ENCODE results near the gene DCUN1D2. TPM values are rescaled to one million over a fixed set of nuclear protein-coding genes. Genes with fewer than 3 reads are reported as not detected.

Gene DCUN1D2
- total RNA-seq, 1 experiment from 2014 or later, result 11.6 TPM

- H3K4me2 ChIP-seq (ENCODE audit: low read length), result no peak overlapping the region
- no peaks in the 10 kb centered on the region for H3K27me3 ChIP-seq (ENCODE audit: low read length)
- no peaks in the 10 kb centered on the region for H3K9me2 ChIP-seq (replicated peaks; ENCODE audit: low read length)
- no peaks in the 10 kb centered on the region for H3K9me3 ChIP-seq (ENCODE audit: low read length)
- H4K20me1 ChIP-seq (ENCODE audit: low read length), result no peaks in the 10 kb centered on the region
- H3K9ac ChIP-seq (ENCODE audit: low read length), result no peak overlapping the region
- TF ChIP-seq EZH2 (IDR thresholded peaks at IDR 0.05; ENCODE audit: low read length, unreplicated experiment) (no peak), EZH2phosphoT487 (IDR thresholded peaks at IDR 0.05; ENCODE audit: borderline replicate concordance, low read length) (no peak)
- TF ChIP-seq, protein P1, sequence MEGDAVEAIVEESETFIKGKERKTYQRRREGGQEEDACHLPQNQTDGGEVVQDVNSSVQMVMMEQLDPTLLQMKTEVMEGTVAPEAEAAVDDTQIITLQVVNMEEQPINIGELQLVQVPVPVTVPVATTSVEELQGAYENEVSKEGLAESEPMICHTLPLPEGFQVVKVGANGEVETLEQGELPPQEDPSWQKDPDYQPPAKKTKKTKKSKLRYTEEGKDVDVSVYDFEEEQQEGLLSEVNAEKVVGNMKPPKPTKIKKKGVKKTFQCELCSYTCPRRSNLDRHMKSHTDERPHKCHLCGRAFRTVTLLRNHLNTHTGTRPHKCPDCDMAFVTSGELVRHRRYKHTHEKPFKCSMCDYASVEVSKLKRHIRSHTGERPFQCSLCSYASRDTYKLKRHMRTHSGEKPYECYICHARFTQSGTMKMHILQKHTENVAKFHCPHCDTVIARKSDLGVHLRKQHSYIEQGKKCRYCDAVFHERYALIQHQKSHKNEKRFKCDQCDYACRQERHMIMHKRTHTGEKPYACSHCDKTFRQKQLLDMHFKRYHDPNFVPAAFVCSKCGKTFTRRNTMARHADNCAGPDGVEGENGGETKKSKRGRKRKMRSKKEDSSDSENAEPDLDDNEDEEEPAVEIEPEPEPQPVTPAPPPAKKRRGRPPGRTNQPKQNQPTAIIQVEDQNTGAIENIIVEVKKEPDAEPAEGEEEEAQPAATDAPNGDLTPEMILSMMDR (conservative IDR thresholded peaks at IDR 0.05; ENCODE audit: low read depth, low read length), result no peak
- peaks cover 3% of the 10 kb centered on the region; the same call in 1 of the 2 replicates for H3K36me3 ChIP-seq (ENCODE audit: low read depth, low read length)
- no peak for ATAC-seq
- no TSS peak for BruUV-seq (replicated peaks)
- no peak overlapping the region for H3K4me3 ChIP-seq (ENCODE audit: low read length)
- H3F3A ChIP-seq (ENCODE audit: low read length, unreplicated experiment), result no peaks in the 10 kb centered on the region
- H3K79me2 ChIP-seq (ENCODE audit: low read length), result no peaks in the 10 kb centered on the region
- no peaks in the 10 kb centered on the region; the same call in 1 of the 2 replicates for H3K4me1 ChIP-seq (ENCODE audit: insufficient read depth, low read length)
- CTCF ChIA-PET, result no interaction called here
- H2AFZ ChIP-seq (ENCODE audit: low read length), result no peak overlapping the region
- POLR2A ChIA-PET (ENCODE audit: unreplicated experiment), result no interaction called here
- no peak overlapping the region for H3K27ac ChIP-seq (ENCODE audit: low read length)
- DNase-seq, result no peak
- intact Hi-C loops (cut with micrococcal nuclease), result no loop called here
Measured at GRCh38 chr13:113442985-113443362, 47.5 kb downstream of the DCUN1D2 start.

DNA sequence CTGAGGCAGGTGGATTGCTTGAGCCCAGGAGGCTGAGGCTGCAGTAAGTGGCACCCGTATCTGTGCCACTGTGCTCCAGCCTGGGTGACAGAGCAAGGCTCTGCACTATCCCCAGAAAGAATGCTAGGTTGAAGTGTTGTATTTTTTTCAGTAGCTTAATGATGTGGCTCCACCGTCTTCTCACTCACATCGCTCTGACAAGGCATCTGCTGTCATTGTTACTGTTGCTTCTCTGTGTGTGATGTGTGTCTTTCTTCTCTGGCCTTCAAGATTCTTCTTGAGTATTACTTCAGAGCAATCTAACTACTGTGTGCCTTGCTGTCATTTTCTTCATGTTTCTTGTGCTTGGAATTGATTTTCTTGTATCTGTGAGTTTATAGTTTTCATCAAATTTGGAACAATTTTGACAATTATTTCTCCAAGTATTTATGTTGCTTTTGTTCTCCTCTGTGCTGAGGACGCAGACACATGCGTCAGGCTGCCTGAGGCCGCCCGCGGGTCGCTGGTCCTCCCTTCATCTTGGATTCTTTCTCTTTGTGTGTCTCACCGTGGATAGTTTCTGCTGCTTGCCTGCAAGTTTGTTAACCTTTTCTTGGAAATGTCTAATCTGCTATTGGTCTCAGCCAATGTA lies 48.0 kb downstream of the DCUN1D2 start:
- peaks cover 3% of the 10 kb centered on the region; the same call in 1 of the 2 replicates for H3K36me3 ChIP-seq (ENCODE audit: low read depth, low read length)
- TF ChIP-seq EZH2phosphoT487 (IDR thresholded peaks at IDR 0.05; ENCODE audit: borderline replicate concordance, low read length) (no peak), EZH2 (IDR thresholded peaks at IDR 0.05; ENCODE audit: low read length, unreplicated experiment) (no peak)
- TF ChIP-seq, protein P1 (conservative IDR thresholded peaks at IDR 0.05; ENCODE audit: low read depth, low read length), result no peak
- no peaks in the 10 kb centered on the region for H3K9me2 ChIP-seq (replicated peaks; ENCODE audit: low read length)
- no peak overlapping the region for H3K9ac ChIP-seq (ENCODE audit: low read length)
- H3K27ac ChIP-seq (ENCODE audit: low read length), result no peak overlapping the region
- no peak overlapping the region for H3K4me2 ChIP-seq (ENCODE audit: low read length)
- H4K20me1 ChIP-seq (ENCODE audit: low read length), result no peaks in the 10 kb centered on the region
- ATAC-seq, result no peak
- POLR2A ChIA-PET (ENCODE audit: unreplicated experiment), result no interaction called here
- no peaks in the 10 kb centered on the region for H3K79me2 ChIP-seq (ENCODE audit: low read length)
- BruUV-seq (replicated peaks), result no TSS peak
- intact Hi-C loops (cut with micrococcal nuclease), result no loop called here
- no peak for DNase-seq
- H3K9me3 ChIP-seq (ENCODE audit: low read length), result no peaks in the 10 kb centered on the region
- no peaks in the 10 kb centered on the region for H3K27me3 ChIP-seq (ENCODE audit: low read length)
- no peaks in the 10 kb centered on the region for H3K4me1 ChIP-seq (ENCODE audit: insufficient read depth, low read length)
- CTCF ChIA-PET, result no interaction called here
- no peak overlapping the region for H3K4me3 ChIP-seq (ENCODE audit: low read length)
- no peaks in the 10 kb centered on the region for H3F3A ChIP-seq (ENCODE audit: low read length, unreplicated experiment)
- H2AFZ ChIP-seq (ENCODE audit: low read length), result no peak overlapping the region

- ChIA-PET CTCF (no interaction called here), POLR2A (ENCODE audit: unreplicated experiment) (no interaction called here)
- intact Hi-C loops (cut with micrococcal nuclease), result no loop called here
- H3K27me3 ChIP-seq (ENCODE audit: low read length), result no peaks in the 10 kb centered on the region
- no peaks in the 10 kb centered on the region for H3K4me1 ChIP-seq (ENCODE audit: insufficient read depth, low read length)
- H3K27ac ChIP-seq (ENCODE audit: low read length), result no peak overlapping the region
- DNase-seq (no peak), ATAC-seq (no peak)
- H3K36me3 ChIP-seq (ENCODE audit: low read depth, low read length), result no peaks in the 10 kb centered on the region
- no peak overlapping the region for H3K4me2 ChIP-seq (ENCODE audit: low read length)
- no peaks in the 10 kb centered on the region for H3K79me2 ChIP-seq (ENCODE audit: low read length)
- H3K9ac ChIP-seq (ENCODE audit: low read length), result no peak overlapping the region
- no peaks in the 10 kb centered on the region for H3K9me2 ChIP-seq (replicated peaks; ENCODE audit: low read length)
- TF ChIP-seq EZH2 (IDR thresholded peaks at IDR 0.05; ENCODE audit: low read length, unreplicated experiment) (no peak), EZH2phosphoT487 (IDR thresholded peaks at IDR 0.05; ENCODE audit: borderline replicate concordance, low read length) (no peak)
- TF ChIP-seq, protein P1 (conservative IDR thresholded peaks at IDR 0.05; ENCODE audit: low read depth, low read length), result no peak
- H3K4me3 ChIP-seq (ENCODE audit: low read length), result no peak overlapping the region
- H3F3A ChIP-seq (ENCODE audit: low read length, unreplicated experiment), result no peaks in the 10 kb centered on the region
- H2AFZ ChIP-seq (ENCODE audit: low read length), result no peak overlapping the region
- no peaks in the 10 kb centered on the region for H3K9me3 ChIP-seq (ENCODE audit: low read length)
- H4K20me1 ChIP-seq (ENCODE audit: low read length), result no peaks in the 10 kb centered on the region
- BruUV-seq (replicated peaks), result no TSS peak
Measured at GRCh38 chr13:113441661-113442060, 48.9 kb downstream of the DCUN1D2 start.

All from PC-3 (cell line).